Posterior vena cava (tissue), 2 donors: ENCODE measurements around the gene KY. TPM values are rescaled to one million over a fixed set of nuclear protein-coding genes. Genes with fewer than 3 reads are reported as not detected.

Experiments used
- DNase-seq: peaks from one replicate; pipeline ENCODE4 v3.0.0-alpha.2; 2020; ENCODE audit warnings: low spot score
- intact Hi-C, 2 donors: fragments of 100-400 bp; cut with DNase I; formaldehyde crosslinking; loops; one replicate each; pipeline versions ENCODE4 v1.14.1 to v1.14.2; 2022 to 2023
- long read RNA-seq, 2 donors: library from polyadenylated mRNA; unstranded; transcript quantifications; one replicate each; pipeline ENCODE4 v2.0.0, GENCODE V29; 2020 to 2021
- total RNA-seq, 2 donors: library from RNA; stranded (reverse); fragmentation: NEBNext Ultra II Directional; extraction: Animal tissue kit (Norgen Biotek cat#: 25700); gene quantifications; one replicate each; pipeline ENCODE4 v1.2.1, GENCODE V29; 2021
- donor health status: DM: yes; HTN: yes; CAD: no.
- donor health status: DM: yes; HTN: yes; CAD: no.

The KY gene, protein sequence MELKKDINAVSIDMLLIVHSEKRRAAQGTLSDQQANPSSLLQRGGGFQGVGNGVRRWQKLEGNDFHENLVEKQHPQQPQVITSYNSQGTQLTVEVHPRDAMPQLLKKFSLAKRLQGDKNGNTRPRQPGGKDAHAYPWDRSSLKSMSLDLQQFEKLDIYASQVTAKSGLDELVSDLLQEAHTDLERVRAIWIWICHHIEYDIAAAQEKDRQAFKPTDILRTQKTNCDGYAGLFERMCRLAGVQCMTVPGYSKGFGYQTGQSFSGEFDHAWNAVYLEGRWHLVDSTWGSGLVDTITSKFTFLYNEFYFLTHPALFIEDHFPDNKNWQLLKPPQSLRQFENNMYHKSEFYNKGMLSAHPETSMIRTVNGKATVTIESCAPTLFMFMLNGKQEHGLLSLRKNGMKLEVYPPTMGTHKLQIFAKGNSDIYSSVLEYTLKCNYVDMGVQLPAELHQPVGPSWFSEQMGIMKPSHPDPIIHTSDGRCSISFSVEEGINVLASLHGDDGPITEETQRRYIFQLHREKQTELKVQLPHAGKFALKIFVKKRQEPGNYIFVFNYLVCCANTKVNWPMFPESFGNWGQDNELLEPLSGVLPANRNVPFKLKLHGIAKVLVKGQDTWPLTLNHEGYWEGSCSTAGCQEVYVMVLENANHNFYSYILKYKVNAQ
- total RNA-seq: 1 to 10 TPM; 3.2 to 3.8 TPM
- long read RNA-seq, donor 1: 0 reads
- long read RNA-seq, donor 2, partial matches to known transcripts: 0 of 3 reads
- long read RNA-seq, donor 2, other reads (novel, unspliced or antisense): 3 of 3 reads

DNA sequence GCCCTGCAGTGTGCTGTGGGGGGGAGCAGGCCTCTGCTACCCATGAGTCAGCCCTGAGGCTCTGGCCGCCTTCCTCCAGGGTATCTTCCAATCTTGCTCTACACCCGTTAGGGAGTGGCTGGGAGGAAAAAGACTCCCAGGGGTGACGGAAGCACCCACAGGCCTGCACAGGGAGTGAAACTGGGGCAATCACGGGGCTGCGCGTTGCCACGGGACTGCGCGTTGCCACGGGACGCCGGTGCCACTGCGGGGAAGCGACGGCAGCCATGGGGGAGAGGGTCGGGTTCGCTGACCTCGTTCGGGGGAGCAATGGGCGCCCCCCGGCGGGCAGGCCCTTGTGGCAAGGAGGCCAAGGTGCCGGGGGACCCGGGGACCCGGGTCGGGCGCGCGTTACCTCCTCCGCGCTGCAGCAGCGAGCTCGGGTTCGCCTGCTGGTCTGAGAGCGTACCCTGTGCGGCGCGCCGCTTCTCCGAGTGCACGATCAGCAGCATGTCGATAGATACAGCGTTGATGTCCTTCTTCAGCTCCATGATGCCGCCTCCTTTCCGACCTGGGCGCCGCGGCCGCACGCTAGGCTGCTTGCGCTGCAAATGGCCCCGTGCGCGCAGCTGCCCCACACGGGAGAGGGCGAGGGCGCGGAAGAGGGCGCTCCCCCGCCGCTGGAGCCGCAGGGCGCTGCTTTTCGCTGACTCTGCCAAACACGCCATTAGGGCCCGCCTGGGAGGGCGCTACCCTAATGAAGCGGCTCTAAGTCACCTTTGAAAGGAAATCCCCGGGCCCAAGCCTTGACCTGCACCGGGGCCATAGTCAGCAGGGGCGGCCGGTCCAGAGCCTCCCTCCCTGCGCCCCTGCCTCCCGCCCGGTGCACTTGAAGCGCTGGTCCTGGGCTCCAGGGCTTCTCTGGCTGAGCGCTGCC lies at the start of gene KY:
TSS of gene KY (minus strand) at position 592 of the 916 bp plus-strand sequence. CDS start at position 530, 62 bp downstream.
- DNase-seq: no peak
- intact Hi-C loops: loop anchor here in 1 of 2 donors (2.0 kb wide), 1 partner anchor 58 kb away; no protein-coding TSS in a partner anchor

GRCh38 chr3:134699721-134700120 lies 48.9 kb upstream of the KY start:
- DNase-seq: no peak
- intact Hi-C loops: no loop called here

DNA sequence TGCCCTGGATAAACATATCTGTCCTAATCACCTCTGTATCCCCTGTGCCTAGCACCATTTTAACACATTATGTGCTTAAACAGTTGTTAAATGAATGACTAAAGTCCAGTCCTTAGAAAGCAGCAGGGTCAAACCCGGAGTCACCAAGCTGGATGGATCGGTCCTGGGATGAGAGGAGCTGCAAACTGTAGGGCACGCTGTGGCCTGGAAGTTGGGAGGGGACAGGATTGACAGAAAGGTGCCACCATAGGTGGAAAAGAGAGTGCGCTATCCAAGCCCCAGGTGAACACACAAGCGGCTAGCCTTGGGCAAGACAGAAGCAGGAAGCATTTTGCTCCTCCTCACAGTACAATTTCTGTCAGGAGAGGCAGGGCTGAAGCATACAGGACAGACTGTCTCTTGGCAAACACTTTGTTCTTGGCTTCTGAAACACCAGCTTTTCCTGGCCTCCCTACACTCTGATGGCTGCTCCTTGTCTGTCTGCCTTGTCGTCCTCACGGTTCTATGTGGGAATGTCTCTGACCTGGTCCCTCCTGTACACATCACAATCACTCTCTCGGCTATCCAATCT lies 48.4 kb upstream of the KY start:
- DNase-seq: no peak

GRCh38 chr3:134697830-134698689 lies 47.2 kb upstream of the KY start:
- intact Hi-C loops: no loop called here
- DNase-seq: no peak

More for the DNA sequence above, 48.4 kb upstream of the KY start:
- intact Hi-C loops: no loop called here

DNA sequence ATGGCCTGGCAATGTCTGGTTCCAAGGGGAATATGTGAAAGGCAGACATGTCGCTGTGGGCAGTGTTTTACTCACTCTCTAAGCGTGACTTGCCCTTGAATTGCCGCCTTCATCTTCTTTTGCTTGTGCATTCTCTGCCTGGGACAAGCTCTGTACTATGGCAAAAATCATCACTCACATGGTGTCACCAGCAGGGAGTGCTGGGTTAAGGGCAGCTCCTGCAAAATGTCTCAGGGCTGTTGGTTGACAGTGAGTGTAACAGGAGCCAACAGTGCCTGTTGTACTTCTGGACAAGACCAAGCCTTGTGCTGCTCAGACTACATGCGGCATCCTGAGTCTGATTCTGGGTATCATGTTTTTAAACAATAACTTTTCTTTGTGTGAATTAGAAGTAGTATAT lies 45.3 kb upstream of the KY start:
- no peak for DNase-seq
- intact Hi-C loops: no loop called here

DNA sequence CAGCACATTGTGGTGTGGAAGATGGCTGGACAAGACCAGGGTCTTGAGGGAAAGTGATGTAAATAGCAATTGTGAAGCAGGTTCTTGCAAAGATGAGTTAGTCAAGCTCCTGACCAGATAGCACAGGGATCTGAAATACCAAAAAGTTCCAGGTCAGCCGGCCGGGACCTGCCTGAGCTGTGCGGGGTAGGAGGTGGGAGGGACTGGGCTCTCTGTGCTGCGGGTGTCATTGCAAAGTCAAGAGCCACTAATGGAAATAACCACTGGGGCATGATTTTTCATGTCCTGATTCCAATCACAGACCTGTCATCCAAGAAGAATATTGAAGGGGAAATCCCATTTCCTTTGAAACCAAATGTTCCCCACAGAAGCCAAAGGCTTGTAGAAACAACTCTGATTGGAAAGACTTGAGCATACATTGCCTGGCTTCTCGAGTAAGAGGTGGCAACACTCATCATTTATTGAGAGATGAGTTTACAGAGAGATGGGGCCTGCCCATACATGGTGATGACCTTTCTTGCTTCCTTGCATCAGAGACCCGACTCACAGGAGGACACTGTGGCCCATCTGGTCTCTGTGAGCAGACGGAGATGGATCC lies 44.2 kb upstream of the KY start:
- DNase-seq: no peak
- intact Hi-C loops: no loop called here

DNA sequence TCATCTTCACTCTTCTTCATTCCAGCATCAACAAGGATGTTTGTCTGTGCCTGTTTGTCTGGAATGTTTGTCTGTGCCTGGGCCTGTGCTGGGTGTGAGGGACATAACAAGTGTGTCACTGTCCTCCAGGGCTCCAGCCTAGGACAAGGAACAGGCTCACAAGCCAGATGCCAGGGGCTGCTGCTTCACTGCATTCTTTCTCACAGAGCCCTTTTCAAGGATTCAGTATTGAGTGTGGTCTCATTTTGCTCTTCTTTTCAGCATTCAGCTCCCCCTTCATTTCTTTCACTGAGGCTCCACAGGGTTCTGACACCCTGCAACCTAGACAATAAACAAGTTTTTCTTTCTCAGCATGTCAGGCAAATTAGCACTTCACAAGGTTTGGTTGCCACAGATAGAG lies 43.6 kb upstream of the KY start:
- intact Hi-C loops: no loop called here
- DNase-seq: no peak

- intact Hi-C loops: no loop called here
- DNase-seq: no peak
These were observed 43.0 kb upstream of the KY start for GRCh38 chr3:134693804-134694203.

GRCh38 chr3:134693226-134693625 lies 42.4 kb upstream of the KY start:
- DNase-seq: no peak
- intact Hi-C loops: no loop called here

- intact Hi-C loops: no loop called here
- no peak for DNase-seq
These were observed 39.4 kb upstream of the KY start for GRCh38 chr3:134690226-134690625.

DNA sequence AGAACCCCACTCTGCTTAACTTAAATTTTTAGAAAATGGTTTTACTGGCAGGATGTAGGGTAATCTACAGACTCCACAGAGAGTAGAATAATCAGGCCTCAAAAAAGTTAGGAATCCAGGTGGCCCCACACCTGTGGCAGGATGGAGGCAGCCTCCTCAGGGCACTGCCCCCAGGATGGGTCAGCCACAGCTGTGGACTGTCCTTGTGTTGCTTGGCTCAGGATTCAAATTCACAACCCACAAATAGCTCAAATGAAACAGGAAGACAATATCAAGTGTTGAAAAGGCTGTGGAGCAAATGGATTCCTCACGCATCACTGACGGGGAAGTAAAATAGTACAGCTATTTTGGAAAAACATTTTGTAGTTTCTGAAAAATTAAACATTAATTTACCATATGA lies 36.8 kb upstream of the KY start:
- intact Hi-C loops: no loop called here
- DNase-seq: no peak

DNA sequence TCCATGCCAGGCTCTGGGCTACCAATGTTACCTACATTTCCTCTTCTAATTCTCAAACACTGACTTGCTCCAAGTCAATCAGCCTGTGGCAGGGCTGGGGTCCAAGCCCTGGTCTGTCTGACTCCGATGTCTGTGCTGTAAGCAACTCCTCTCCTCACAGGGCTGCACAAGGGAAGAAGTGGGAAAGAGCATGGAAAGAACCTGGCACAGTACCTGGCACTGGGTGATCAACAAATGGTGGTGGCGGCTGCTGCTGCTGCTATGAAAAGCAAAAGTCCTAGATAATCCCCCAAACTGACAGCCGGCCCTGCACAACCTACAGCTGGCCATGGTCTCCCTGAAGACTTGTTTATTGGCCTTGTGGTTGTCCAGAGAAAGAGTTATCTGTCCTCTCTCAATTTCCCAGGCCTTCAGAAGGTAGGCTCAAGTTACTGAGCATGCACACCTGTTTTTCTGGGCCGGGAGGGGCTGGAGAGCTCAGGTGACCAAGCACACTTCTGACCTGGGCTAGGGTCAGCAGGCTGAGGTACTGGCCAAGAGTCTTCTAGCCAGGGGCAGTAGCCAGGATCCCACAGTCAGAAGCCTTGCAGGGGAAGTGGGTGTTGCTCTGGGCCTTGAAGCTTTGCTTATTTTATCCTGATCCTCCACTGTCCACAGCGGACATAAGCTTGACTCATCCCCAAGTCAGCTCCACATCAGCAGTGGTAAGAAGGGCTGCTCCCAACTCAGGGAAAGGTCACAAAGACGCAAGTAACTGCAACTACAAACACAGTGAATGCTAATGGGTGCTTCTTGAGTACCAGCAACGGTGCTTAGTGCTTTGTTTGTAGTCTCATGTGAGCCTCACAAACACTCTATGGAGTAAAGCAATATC lies 35.3 kb upstream of the KY start:
- intact Hi-C loops: no loop called here
- DNase-seq: no peak

GRCh38 chr3:134682196-134682880 lies 31.5 kb upstream of the KY start:
- no peak for DNase-seq
- intact Hi-C loops: no loop called here

DNA sequence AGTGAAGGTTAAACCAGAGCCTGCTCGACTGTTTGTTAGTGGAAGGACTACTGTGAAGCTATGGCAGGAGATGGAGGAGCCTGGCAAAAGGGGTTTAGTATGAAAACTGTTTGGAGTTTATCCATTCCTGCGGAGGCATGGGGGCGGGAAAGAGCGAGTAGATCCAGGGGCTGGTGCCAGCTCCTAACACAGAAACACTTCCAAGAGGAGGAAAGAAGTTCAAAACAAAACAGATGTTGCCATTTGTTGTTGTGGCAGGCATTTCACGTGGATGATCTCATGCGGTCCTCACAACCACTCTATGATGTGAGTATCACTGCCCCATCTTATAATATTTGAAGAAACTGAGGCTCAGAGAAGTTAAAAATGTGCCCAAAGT lies 30.7 kb upstream of the KY start:
- intact Hi-C loops: no loop called here

DNA sequence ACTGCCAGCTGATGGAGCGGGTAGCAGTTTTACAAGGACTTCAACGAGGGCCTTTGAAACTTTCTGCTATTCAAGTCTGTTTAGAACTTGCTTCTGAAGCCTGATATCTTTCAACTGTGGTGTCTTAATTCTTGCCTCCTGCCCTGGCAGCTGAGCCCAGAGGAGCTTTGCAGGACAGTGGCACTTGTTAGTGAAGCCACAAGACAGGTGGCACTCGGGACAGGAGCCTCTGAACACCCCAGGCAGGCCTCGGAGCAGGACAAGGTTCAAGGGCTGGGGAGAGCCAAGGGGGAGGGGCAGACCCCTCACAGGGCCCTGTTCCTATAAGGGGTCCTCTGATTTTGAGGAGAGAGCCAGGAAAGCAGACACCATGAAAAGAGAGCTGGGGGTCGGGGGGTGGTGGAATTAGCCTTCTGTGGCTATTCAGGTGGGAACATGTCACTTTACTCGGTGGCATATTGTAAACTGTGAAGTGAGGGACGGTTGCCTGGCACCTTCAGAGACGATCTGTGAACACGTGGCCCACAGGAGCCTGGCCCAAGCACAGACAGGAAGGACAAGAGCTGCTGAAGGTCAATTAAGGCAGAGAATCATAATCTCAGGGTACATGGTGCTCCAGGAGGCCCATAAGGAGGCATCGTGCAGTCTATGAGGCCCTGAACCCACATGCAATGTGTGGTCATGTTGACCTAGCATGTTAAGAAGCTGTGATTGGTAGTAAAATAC lies 30.1 kb upstream of the KY start:
- no peak for DNase-seq
- intact Hi-C loops: no loop called here

More for the DNA sequence above, 30.7 kb upstream of the KY start:
- no peak for DNase-seq

DNA sequence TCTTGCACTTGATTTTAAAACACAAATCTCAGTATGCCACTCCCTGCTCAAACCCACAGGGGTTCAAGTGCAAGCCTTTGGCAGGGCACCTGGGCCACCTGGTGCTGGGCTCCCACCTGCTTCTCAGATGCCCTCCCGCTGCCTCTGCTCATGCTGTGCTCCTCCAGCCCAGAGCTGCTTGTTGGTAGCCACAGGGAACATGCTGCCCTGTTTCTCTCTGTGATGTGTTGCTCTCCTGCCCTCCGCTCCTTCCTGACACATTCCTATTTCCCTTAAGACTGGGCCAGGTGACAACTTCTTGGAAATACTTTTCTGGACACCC lies 27.1 kb upstream of the KY start:
- DNase-seq: no peak
- intact Hi-C loops: no loop called here
